OCI-LY1 (cell line): ENCODE data around the gene MNX1.

Experiments
- H2AFZ ChIP-seq: fragments of 200-600 bp; sonication (generic), shearing (Covaris generic); 2 replicates; pipeline ENCODE4 v1.6.0; 2014; ENCODE audit warnings: antibody characterized with exemption, mild to moderate bottlenecking, low read length
- H3F3A ChIP-seq: fragments of 200-600 bp; sonication (generic), shearing (Covaris generic); 2 replicates; pipeline ENCODE4 v1.6.0; 2014; ENCODE audit warnings: mild to moderate bottlenecking, antibody characterized with exemption, low read length, moderate library complexity; ENCODE audit not compliant: insufficient read depth
- H3K27ac ChIP-seq: fragments of 200-600 bp; sonication (generic); 2 replicates; pipeline ENCODE4 v1.5.1; 2014; ENCODE audit warnings: low read length, mixed run types, mild to moderate bottlenecking, low read depth; ENCODE audit not compliant: poor library complexity, severe bottlenecking
- H3K27me3 ChIP-seq: fragments of 200-600 bp; sonication (generic); 2 replicates; pipeline ENCODE4 v1.6.0; 2014; ENCODE audit warnings: antibody characterized with exemption, mild to moderate bottlenecking, low read length, moderate library complexity; ENCODE audit not compliant: insufficient read depth
- H3K36me3 ChIP-seq: fragments of 200-600 bp; sonication (generic); 2 replicates; pipeline ENCODE4 v1.6.1; 2014; ENCODE audit warnings: mild to moderate bottlenecking, antibody characterized with exemption, low read length, moderate library complexity, mixed read lengths; ENCODE audit not compliant: insufficient read depth
- H3K4me1 ChIP-seq: fragments of 200-600 bp; sonication (generic); 2 replicates; pipeline ENCODE4 v1.5.1; 2014; ENCODE audit warnings: mild to moderate bottlenecking, low read length, moderate library complexity; ENCODE audit not compliant: insufficient read depth, severe bottlenecking
- H3K4me2 ChIP-seq: fragments of 200-600 bp; sonication (generic), shearing (Covaris generic); 2 replicates; pipeline ENCODE4 v1.6.1; 2014; ENCODE audit warnings: low read length
- H3K4me3 ChIP-seq: fragments of 200-600 bp; sonication (generic); 2 replicates; pipeline ENCODE4 v1.5.1; 2014; ENCODE audit warnings: low read length, low read depth, mild to moderate bottlenecking, mixed read lengths; ENCODE audit not compliant: poor library complexity, severe bottlenecking
- H3K79me2 ChIP-seq: fragments of 200-600 bp; shearing (Covaris generic); 2 replicates; pipeline ENCODE4 v1.6.1; 2016; ENCODE audit warnings: mixed run types, low read length, mixed read lengths; ENCODE audit not compliant: insufficient read depth
- H3K9ac ChIP-seq: fragments of 200-600 bp; sonication (generic), shearing (Covaris generic); 2 replicates; pipeline ENCODE4 v1.6.1; 2014; ENCODE audit warnings: mild to moderate bottlenecking, low read length, mixed read lengths
- H3K9me2 ChIP-seq: fragments of 200-600 bp; sonication (generic), shearing (Covaris generic); 2 replicates; pipeline ENCODE4 v1.6.1; 2014; ENCODE audit warnings: low read depth, mild to moderate bottlenecking, low read length, mixed read lengths
- H3K9me3 ChIP-seq: fragments of 200-600 bp; shearing (Covaris generic); 2 replicates; pipeline ENCODE4 v1.6.1; 2014; ENCODE audit warnings: low read length, mixed read lengths
- H4K20me1 ChIP-seq: fragments of 200-600 bp; sonication (generic), shearing (Covaris generic); 2 replicates; pipeline ENCODE4 v1.6.0; 2016; ENCODE audit warnings: mild to moderate bottlenecking, low read length; ENCODE audit not compliant: insufficient read depth
- CTCF ChIP-seq: fragments of 200-600 bp; sonication (generic), shearing (Covaris generic); IDR thresholded peaks from 2 replicates; pipeline ENCODE4 v1.5.1; 2017; ENCODE audit warnings: mild to moderate bottlenecking, antibody characterized with exemption, low read length, moderate library complexity, mixed read lengths
- EZH2 ChIP-seq: fragments of 200-600 bp; sonication (generic), shearing (Covaris generic); IDR thresholded peaks from 2 replicates; pipeline ENCODE4 v1.8.0; 2017; ENCODE audit warnings: borderline replicate concordance, mixed run types, mild to moderate bottlenecking, antibody characterized with exemption, low read length, moderate library complexity, mixed read lengths

Gene MNX1

GRCh38 chr7:157024716-157025115 lies 14.3 kb upstream of the MNX1 start:
- H3K9ac ChIP-seq, result no peak overlapping the region
- no peak overlapping the region for H3K4me3 ChIP-seq
- no peak overlapping the region for H3K4me2 ChIP-seq
- H3K9me3 ChIP-seq, result no peaks in the 10 kb centered on the region
- no peak overlapping the region for H3K27ac ChIP-seq
- peaks cover 18% of the 10 kb centered on the region; the same call in 1 of the 2 replicates for H3K27me3 ChIP-seq
- TF ChIP-seq CTCF, result no peak
- H3K79me2 ChIP-seq, result no peaks in the 10 kb centered on the region
- H3F3A ChIP-seq, result no peaks in the 10 kb centered on the region
- H2AFZ ChIP-seq, result no peak overlapping the region
- H4K20me1 ChIP-seq, result no peaks in the 10 kb centered on the region
- no peaks in the 10 kb centered on the region for H3K9me2 ChIP-seq
- no peaks in the 10 kb centered on the region for H3K4me1 ChIP-seq
- no peaks in the 10 kb centered on the region for H3K36me3 ChIP-seq

- Histone ChIP-seq H3K9me3 (no peaks in the 10 kb centered on the region), H3K4me1 (no peaks in the 10 kb centered on the region), H3K27me3 (peaks cover 22% of the 10 kb centered on the region; the same call in 1 of the 2 replicates), H3K9ac (no peak overlapping the region), H3K4me2 (no peak overlapping the region), H3K9me2 (no peaks in the 10 kb centered on the region), H2AFZ (no peak overlapping the region), H3K27ac (no peak overlapping the region), H4K20me1 (no peaks in the 10 kb centered on the region), H3K79me2 (no peaks in the 10 kb centered on the region), H3F3A (no peaks in the 10 kb centered on the region), H3K4me3 (no peak overlapping the region), H3K36me3 (no peaks in the 10 kb centered on the region)
- TF ChIP-seq CTCF (no peak), EZH2 (no peak)
These were observed 13.1 kb upstream of the MNX1 start for GRCh38 chr7:157023589-157023905.

GRCh38 chr7:157022681-157023588 lies 12.5 kb upstream of the MNX1 start:
- Histone ChIP-seq H3K4me1 (no peaks in the 10 kb centered on the region), H3K4me2 (no peak overlapping the region), H3K9me3 (no peaks in the 10 kb centered on the region), H3K79me2 (no peaks in the 10 kb centered on the region), H3K27ac (no peak overlapping the region), H3K9ac (no peak overlapping the region), H3K9me2 (no peaks in the 10 kb centered on the region), H2AFZ (no peak overlapping the region), H3K4me3 (no peak overlapping the region), H3K27me3 (peaks cover 23% of the 10 kb centered on the region; the same call in 1 of the 2 replicates), H4K20me1 (no peaks in the 10 kb centered on the region), H3F3A (no peaks in the 10 kb centered on the region), H3K36me3 (no peaks in the 10 kb centered on the region)
- TF ChIP-seq CTCF (no peak), EZH2 (no peak)
